ENCODE results near the gene QSOX2.

QSOX2 gene

DNA sequence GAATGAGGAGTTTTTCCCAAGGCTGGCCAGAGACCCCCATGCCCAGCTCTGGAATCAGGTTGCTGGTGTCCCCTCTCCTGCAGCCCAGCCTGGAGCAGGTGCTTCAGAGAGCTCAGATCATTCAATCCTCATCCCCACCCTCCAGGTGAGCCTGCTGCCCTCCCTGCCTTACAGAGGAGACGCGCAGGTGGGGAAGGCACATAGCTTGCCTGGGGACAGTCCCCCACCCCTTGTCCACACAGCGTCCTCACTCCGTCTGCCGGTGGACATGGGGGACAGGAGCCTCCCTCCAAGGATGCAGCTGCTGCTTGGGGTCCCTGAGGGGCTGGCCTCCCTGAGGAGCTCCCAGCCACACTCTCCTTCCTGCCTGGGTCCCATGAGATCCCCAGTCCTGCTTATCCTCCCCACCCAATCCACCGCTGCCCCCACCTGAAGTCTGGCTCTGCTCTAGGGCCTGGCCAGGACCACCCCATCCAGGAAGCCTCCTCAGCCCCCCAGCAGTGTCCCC, 17.1 kb upstream of the QSOX2 start:
- H3K4me3 ChIP-seq (ENCODE audit: low read length) = no peak overlapping the region
- TF ChIP-seq, protein P1, sequence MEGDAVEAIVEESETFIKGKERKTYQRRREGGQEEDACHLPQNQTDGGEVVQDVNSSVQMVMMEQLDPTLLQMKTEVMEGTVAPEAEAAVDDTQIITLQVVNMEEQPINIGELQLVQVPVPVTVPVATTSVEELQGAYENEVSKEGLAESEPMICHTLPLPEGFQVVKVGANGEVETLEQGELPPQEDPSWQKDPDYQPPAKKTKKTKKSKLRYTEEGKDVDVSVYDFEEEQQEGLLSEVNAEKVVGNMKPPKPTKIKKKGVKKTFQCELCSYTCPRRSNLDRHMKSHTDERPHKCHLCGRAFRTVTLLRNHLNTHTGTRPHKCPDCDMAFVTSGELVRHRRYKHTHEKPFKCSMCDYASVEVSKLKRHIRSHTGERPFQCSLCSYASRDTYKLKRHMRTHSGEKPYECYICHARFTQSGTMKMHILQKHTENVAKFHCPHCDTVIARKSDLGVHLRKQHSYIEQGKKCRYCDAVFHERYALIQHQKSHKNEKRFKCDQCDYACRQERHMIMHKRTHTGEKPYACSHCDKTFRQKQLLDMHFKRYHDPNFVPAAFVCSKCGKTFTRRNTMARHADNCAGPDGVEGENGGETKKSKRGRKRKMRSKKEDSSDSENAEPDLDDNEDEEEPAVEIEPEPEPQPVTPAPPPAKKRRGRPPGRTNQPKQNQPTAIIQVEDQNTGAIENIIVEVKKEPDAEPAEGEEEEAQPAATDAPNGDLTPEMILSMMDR (IDR thresholded peaks at IDR 0.05; ENCODE audit: insufficient read depth, low read depth, low read length, missing control alignments) = no peak

DNA sequence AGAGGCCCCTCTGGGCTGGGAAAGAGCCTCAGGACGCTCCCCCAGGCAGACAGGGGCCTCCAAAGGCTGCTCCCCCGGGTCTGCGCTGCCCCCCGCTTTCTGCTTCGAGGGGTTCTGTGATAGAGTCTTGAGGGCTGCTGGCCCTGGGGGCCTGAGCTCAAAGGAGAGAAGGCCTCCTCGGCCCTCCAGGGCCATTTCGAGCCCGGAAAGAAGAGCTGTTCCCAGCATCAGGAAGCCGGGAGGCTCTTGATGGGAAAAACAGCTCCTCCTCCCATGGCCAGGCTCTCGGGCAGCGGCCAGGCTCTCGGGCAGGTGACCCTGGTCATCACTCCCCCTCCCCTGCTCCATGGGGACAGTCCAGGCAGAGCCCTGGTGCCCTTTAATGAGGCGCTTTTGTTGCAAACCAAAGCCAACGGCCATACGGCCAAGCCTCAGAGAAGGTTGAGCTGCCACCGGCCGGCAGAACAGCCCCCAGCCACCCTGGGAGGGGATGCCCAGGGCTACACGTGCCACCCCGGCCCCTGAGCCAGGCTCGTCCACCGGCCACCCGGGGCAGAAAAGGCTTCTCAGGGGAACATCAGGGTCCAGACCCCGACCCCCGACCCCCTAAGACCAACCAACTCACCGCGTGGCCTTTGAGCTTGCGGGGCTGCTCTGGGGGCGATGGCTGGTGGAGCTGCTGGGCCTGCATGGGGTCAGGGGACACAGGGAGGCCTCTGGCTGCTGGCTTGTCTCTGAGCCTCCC, 16.2 kb upstream of the QSOX2 start:
- DNase-seq (ENCODE audit: low read depth) = no peak
- H3K4me3 ChIP-seq (ENCODE audit: low read length) = no peak overlapping the region
- TF ChIP-seq, protein P1 (IDR thresholded peaks at IDR 0.05; ENCODE audit: insufficient read depth, low read depth, low read length, missing control alignments) = no peak

More for the DNA sequence above, 17.1 kb upstream of the QSOX2 start:
- no peak for DNase-seq (ENCODE audit: low read depth)

DNA sequence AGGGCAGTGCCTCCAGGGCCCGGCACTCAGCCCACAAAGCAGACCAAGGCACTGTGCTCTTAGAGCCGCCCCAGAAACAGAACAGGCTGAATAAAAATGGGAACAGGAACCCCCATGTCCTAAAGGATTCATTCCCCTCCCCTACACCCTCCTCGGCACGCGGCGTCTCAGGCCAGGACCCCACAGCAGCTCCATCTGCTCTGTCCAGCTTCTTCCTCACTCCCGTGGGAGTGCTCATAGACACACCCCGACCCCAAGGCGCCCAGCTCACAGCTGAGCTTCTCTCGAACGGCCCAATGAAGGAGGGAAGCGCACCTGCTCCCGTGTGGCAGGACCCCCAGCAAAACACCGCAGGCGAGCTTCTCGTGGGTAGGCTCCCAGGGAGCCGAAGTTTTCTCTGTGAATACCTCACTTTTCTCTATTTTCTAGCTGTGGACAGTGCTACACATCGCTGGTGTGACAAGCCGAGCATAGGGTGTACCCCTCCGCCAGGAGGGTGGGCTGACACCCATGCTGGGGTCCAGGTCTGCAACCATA, 15.4 kb upstream of the QSOX2 start:
- no peak for DNase-seq (ENCODE audit: low read depth)
- TF ChIP-seq, protein P1 (IDR thresholded peaks at IDR 0.05; ENCODE audit: insufficient read depth, low read depth, low read length, missing control alignments) = no peak
- no peak overlapping the region for H3K4me3 ChIP-seq (ENCODE audit: low read length)

DNA sequence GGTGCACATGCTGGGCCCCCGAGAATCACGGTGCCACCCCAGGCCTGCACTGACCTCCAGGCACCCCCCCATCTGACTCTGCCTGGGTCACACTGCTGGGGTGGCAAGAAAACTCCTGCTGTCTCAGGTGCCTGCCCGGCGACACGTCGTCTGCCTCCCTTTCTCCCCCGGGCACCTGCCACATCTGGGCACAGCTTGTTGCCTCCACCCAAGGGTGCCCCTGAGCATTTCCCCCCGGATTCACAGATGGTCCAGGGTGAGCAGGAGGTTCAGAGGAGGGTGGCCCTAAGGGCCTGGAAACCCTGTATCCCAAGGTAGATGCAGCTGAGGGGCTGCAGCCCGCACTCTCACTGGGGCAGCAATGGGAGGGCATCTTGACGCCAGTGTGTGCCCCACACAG, 14.9 kb upstream of the QSOX2 start:
- no peak for DNase-seq (ENCODE audit: low read depth)
- TF ChIP-seq, protein P1 (IDR thresholded peaks at IDR 0.05; ENCODE audit: insufficient read depth, low read depth, low read length, missing control alignments) = no peak
- no peak overlapping the region for H3K4me3 ChIP-seq (ENCODE audit: low read length)

DNA sequence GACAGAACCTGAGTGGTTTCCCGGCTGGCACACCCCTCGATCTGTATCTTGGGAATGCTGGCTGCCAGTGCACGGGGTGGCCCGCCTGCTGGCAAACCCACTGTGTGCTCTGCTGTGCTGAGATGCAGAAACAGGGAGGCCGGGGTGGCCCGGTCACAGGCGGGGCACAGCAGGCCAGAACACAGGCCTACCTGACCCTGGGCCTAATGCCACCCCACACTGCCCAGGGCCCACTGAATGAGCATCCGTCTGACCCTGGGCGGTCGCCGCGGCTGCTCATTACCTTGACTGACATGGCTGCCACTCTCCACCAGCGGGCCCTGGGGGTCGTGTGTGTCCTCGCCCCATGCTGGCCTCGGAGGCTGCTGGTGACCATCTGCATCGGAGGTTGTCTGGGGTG, 14.2 kb upstream of the QSOX2 start:
- TF ChIP-seq, protein P1 (IDR thresholded peaks at IDR 0.05; ENCODE audit: insufficient read depth, low read depth, low read length, missing control alignments) = no peak
- no peak for DNase-seq (ENCODE audit: low read depth)
- no peak overlapping the region for H3K4me3 ChIP-seq (ENCODE audit: low read length)

DNA sequence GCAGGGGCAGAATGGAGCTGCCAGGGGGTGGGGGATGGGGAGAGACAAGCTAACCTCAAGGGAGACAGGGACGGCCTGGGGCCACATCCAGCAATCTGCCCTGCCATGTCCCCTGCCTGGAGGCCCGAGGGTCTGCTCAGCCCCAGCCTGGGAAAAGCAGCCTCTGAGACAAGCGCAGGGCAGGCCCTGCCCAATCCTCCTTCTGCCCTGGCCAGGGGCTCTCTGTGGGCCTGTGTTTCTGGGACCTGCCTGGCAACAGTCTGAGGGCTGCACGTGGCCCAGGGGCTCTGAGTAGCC, 13.9 kb upstream of the QSOX2 start:
- no peak for DNase-seq (ENCODE audit: low read depth)
- H3K4me3 ChIP-seq (ENCODE audit: low read length) = no peak overlapping the region
- TF ChIP-seq, protein P1 (IDR thresholded peaks at IDR 0.05; ENCODE audit: insufficient read depth, low read depth, low read length, missing control alignments) = no peak
